DMS153 treated with DMSO at 0.1 percent for 48 hours (cell line): Measurements from ENCODE around the gene FAM237B.
A peak's percentile ranks its signal among the peaks of the same experiment; 100 is the strongest.

Experiments
- DNase-seq: peaks from one replicate; lab custom pipeline; 2025; ENCODE audit not compliant: unreplicated experiment; lab: John Stamatoyannopoulos, UW

Gene FAM237B

DNA sequence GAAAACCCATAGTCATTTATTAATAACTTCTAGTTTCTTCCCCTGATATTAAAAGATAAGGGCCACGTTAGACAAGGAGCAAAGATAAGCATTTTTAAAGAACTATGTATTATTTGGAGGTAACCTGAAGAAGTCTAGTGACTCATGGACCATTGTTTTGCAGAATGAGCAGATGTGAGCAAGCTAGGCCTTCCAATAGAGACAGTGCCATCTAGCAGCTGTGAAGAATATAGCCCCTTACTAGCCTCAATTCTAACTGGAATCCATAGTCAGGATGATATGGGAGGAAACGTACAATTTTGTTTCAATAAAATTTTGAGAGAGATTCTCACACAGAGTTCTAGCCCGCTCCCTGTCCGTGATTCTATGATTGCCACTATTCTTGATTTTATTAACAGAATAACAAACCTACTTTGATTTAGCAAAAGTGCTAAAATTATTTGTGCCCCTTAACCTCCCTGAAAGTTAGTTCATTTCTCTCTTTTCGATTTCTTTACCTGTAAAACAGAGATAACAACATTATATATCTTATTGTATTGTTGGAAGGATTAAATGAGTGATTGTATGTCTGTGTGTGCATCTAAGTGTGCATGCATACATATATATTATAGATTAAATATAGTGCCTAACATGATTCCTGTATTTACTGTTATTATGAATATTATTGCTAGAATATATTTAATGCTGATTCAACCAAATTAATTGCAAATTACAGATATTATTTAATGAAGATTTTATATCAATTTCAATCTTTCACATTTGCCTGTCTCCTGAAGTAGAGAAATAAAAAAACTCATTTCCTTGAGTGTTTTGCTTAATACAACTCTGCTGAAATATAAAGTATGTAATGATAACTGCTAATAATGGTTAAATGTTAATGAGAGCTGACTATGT, 22.7 kb downstream of the FAM237B start:
- peak; percentile 14 for DNase-seq

GRCh38 chr7:90290244-90291113, 30.6 kb downstream of the FAM237B start:
- DNase-seq = no peak

DNA sequence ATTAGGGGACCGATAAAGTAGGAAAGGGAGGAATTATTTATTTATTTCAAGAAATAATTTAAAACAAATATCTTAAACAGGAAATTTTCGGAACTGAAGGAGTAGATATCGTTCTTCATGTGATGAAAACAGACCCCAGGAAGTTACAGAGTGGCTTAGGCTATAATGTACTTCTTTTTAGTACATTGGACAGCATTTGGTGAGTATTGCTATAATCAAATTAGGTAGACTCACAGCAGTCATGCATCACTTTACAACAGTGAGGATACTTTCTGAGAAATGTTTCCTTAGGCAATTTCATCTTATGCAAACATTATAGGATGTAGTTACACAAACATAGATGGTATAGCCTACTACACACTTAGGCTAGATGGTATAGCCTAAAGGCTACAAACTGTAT, 33.0 kb downstream of the FAM237B start:
- no peak for DNase-seq

- no peak for DNase-seq
These were observed 44.9 kb downstream of the FAM237B start for GRCh38 chr7:90276033-90276728.

DNA sequence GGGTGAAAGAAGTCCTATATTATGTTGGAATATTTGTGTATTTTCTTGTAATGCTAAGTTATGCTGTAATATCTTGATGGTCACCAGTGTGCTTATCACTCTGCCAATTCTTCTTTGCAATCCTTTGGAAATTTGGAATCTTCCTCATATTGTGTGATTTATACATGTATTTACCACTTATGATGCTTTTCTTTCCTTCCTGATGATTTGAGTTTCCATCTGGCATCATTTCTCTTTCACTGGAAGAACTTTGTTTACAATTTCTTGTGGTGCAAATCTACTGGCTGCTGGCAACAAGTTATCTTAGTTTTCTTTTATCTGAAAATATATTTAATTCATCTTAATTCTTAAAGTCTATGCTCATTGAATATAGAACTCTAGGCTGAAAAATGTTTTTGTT, 46.9 kb downstream of the FAM237B start:
- DNase-seq = no peak

DNA sequence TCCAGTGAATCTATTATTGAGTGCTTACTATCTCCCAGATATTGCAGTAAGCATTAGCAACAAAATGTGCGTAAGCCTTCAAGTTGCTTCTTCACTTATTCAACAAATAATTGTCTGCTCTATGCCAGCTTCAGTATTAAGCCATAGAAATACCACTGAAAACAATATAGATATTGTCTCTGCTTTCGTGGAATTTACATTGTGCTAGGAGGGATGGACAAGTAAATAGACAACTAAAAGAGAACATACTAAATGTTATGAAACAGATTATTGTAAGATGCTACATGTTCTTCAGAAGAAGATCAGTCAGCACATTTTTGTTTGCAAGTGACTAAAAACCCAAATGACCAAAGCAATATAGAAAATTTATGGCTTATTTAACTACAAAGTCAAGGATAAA, 48.9 kb downstream of the FAM237B start:
- no peak for DNase-seq

DNA sequence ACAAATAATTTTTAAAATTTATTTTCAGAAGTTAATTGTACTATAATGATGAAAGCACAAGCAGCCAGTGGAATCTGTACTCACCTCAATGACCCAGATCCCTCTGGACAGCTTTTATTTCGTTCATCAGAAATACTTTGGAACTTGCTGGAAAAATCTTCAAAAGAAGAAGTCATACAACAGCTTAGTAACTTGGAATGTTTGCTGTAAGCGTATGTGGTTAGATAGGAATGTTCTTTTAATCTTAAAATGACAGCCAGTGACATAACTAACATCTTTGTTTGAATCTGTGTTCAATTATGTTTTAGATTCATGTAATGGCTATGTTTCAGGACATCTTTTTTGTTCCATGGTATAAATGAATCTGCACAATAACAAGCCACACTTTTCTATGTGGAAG, 49.4 kb downstream of the FAM237B start:
- no peak for DNase-seq

GRCh38 chr7:90270431-90271178, 50.5 kb downstream of the FAM237B start:
- DNase-seq = no peak

GRCh38 chr7:90269163-90269562, 51.9 kb downstream of the FAM237B start:
- DNase-seq = no peak

- DNase-seq = no peak
These were observed 53.7 kb downstream of the FAM237B start for GRCh38 chr7:90267263-90267858.

DNA sequence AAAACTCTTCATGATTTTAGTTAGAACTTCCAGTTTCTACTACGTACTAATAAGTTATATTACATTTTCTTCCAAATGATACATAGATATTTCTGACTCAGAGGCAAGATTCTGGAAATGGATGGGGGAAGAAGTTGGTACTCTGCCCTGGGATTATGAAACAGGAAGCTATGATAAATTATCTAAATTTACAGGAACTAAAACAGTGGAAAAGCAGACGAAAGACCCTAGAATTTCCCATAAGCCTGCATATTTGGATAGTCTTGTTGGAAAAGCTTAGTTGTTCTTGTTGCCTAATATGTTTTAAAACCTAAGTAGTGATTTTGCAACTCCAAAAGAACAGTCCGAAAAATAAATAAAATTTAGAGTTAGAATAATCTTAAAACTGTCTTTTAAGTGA, 54.3 kb downstream of the FAM237B start:
- no peak for DNase-seq
